ENCODE results near the gene PHF13.

Gene PHF13

GRCh38 chr1:6588893-6589520 is 24.5 kb upstream of the PHF13 start:
- no peak for TF ChIP-seq CTCF (IDR thresholded peaks at IDR 0.05; ENCODE audit: low read depth, low read length)
- Histone ChIP-seq H3K36me3 (peaks cover 16% of the 10 kb centered on the region), H3K4me1 (no peaks in the 10 kb centered on the region), H3K27me3 (no peaks in the 10 kb centered on the region), H3K4me3 (ENCODE audit: low read depth, low read length) (no peak overlapping the region), H3K9me3 (no peaks in the 10 kb centered on the region)
- no peak for DNase-seq

- no peak for TF ChIP-seq CTCF (IDR thresholded peaks at IDR 0.05; ENCODE audit: low read depth, low read length)
- Histone ChIP-seq H3K36me3 (peaks cover 19% of the 10 kb centered on the region), H3K27me3 (no peaks in the 10 kb centered on the region), H3K4me1 (no peaks in the 10 kb centered on the region), H3K9me3 (no peaks in the 10 kb centered on the region), H3K4me3 (ENCODE audit: low read depth, low read length) (no peak overlapping the region)
- DNase-seq: no peak
Measured at GRCh38 chr1:6590046-6590445, 23.5 kb upstream of the PHF13 start.

- H3K4me1 ChIP-seq: no peaks in the 10 kb centered on the region
- no peak for TF ChIP-seq CTCF (IDR thresholded peaks at IDR 0.05; ENCODE audit: low read depth, low read length)
- no peak for DNase-seq
- H3K36me3 ChIP-seq: peaks cover 31% of the 10 kb centered on the region
- no peak overlapping the region for H3K4me3 ChIP-seq (ENCODE audit: low read depth, low read length)
- H3K9me3 ChIP-seq: no peaks in the 10 kb centered on the region
- H3K27me3 ChIP-seq: no peaks in the 10 kb centered on the region
Measured at GRCh38 chr1:6591222-6591621, 22.3 kb upstream of the PHF13 start.

GRCh38 chr1:6591644-6592043 is 21.9 kb upstream of the PHF13 start:
- Histone ChIP-seq H3K36me3 (peaks cover 34% of the 10 kb centered on the region), H3K27me3 (no peaks in the 10 kb centered on the region), H3K4me1 (no peaks in the 10 kb centered on the region), H3K9me3 (no peaks in the 10 kb centered on the region), H3K4me3 (ENCODE audit: low read depth, low read length) (no peak overlapping the region)
- DNase-seq: no peak
- no peak for TF ChIP-seq CTCF (IDR thresholded peaks at IDR 0.05; ENCODE audit: low read depth, low read length)

GRCh38 chr1:6592441-6592840 is 21.1 kb upstream of the PHF13 start:
- Histone ChIP-seq H3K4me3 (ENCODE audit: low read depth, low read length) (no peak overlapping the region), H3K9me3 (no peaks in the 10 kb centered on the region), H3K27me3 (no peaks in the 10 kb centered on the region), H3K36me3 (peaks cover 34% of the 10 kb centered on the region), H3K4me1 (no peaks in the 10 kb centered on the region)
- TF ChIP-seq CTCF (IDR thresholded peaks at IDR 0.05; ENCODE audit: low read depth, low read length): no peak
- no peak for DNase-seq

GRCh38 chr1:6592865-6593593 is 20.5 kb upstream of the PHF13 start:
- Histone ChIP-seq H3K27me3 (no peaks in the 10 kb centered on the region), H3K4me1 (no peaks in the 10 kb centered on the region), H3K36me3 (peaks cover 35% of the 10 kb centered on the region), H3K4me3 (ENCODE audit: low read depth, low read length) (no peak overlapping the region), H3K9me3 (no peaks in the 10 kb centered on the region)
- no peak for DNase-seq
- no peak for TF ChIP-seq CTCF (IDR thresholded peaks at IDR 0.05; ENCODE audit: low read depth, low read length)
